ENCODE measurements around the gene IPO7. TPM values are rescaled to one million over a fixed set of nuclear protein-coding genes. Genes with fewer than 3 reads are reported as not detected.

IPO7 gene
- total RNA-seq, 1 experiment from 2014 or later, result 145 TPM

DNA sequence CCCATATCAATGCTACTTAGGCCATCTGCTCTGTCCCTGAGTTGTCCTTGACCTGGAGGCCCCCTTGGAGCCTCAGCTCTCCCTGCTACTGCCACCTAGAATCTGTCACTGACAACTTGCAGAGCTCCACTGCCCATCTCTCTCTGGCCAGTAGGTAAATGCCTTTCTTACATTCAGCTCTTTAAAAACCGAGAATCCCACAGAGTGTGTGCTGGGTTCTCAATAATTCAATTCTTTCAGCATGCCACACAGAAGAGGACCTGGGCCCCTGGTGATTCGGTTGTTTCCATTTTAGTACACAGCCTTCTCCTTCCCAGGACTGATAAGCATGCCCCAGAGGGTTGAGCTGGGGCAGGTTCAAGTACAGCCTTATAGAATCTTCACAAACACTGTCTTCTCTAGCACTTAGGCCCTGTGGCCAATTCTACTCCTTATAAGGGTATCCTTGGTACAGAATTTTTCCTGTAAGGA lies 22.0 kb upstream of the IPO7 start:
- ChIA-PET CTCF (interaction anchor here (0.6 to 2.5 kb wide), 3 partner anchors 23 to 364 kb away, joined by 3 to 9 read pairs (median 3); no protein-coding TSS in a partner anchor), POLR2A (interaction anchor here (0.6 to 4.3 kb wide), 7 partner anchors 23 to 941 kb away, joined by 3 to 59 read pairs (median 5); partner anchors contain the start of genes IPO7, TMEM41B and ZNF143)
- H3K4me1 Mint-ChIP-seq (ENCODE audit: insufficient read depth, unreplicated experiment), result peaks cover 12% of the 10 kb centered on the region
- TF ChIP-seq, protein P1, sequence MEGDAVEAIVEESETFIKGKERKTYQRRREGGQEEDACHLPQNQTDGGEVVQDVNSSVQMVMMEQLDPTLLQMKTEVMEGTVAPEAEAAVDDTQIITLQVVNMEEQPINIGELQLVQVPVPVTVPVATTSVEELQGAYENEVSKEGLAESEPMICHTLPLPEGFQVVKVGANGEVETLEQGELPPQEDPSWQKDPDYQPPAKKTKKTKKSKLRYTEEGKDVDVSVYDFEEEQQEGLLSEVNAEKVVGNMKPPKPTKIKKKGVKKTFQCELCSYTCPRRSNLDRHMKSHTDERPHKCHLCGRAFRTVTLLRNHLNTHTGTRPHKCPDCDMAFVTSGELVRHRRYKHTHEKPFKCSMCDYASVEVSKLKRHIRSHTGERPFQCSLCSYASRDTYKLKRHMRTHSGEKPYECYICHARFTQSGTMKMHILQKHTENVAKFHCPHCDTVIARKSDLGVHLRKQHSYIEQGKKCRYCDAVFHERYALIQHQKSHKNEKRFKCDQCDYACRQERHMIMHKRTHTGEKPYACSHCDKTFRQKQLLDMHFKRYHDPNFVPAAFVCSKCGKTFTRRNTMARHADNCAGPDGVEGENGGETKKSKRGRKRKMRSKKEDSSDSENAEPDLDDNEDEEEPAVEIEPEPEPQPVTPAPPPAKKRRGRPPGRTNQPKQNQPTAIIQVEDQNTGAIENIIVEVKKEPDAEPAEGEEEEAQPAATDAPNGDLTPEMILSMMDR (IDR thresholded peaks at IDR 0.05; ENCODE audit: unreplicated experiment), result no peak
- no peak overlapping the region for H3K4me3 Mint-ChIP-seq (ENCODE audit: unreplicated experiment)
- no peaks in the 10 kb centered on the region for H3K27me3 Mint-ChIP-seq (ENCODE audit: insufficient read depth, unreplicated experiment)
- peaks cover 8% of the 10 kb centered on the region for H3K36me3 Mint-ChIP-seq (ENCODE audit: insufficient read depth, unreplicated experiment)
- peak overlapping the region; percentile 98 for H3K27ac Mint-ChIP-seq (ENCODE audit: low read depth, unreplicated experiment)
- no peaks in the 10 kb centered on the region for H3K9me3 Mint-ChIP-seq (ENCODE audit: unreplicated experiment)
- BruUV-seq (replicated peaks), result no TSS peak
- intact Hi-C loops (cut with micrococcal nuclease), result loop anchor here (5.0 kb wide), 1 partner anchor 210 kb away; the partner anchor contains the start of gene WEE1
- DNase-seq (ENCODE audit: unreplicated experiment), result no peak

GRCh38 chr11:9363954-9364912 lies 20.2 kb upstream of the IPO7 start:
- TF ChIP-seq, protein P1 (IDR thresholded peaks at IDR 0.05; ENCODE audit: unreplicated experiment), result no peak
- CTCF ChIA-PET, result interaction anchor here (0.6 to 2.5 kb wide), 7 partner anchors 17 to 373 kb away, joined by 3 to 9 read pairs (median 4); partner anchors contain the start of gene TMEM41B
- peak; percentile 95 for DNase-seq (ENCODE audit: unreplicated experiment)
- Mint-ChIP-seq H3K4me1 (ENCODE audit: insufficient read depth, unreplicated experiment) (peaks cover 12% of the 10 kb centered on the region), H3K27ac (ENCODE audit: low read depth, unreplicated experiment) (peak overlapping the region; percentile 98), H3K27me3 (ENCODE audit: insufficient read depth, unreplicated experiment) (no peaks in the 10 kb centered on the region), H3K36me3 (ENCODE audit: insufficient read depth, unreplicated experiment) (peaks cover 8% of the 10 kb centered on the region), H3K4me3 (ENCODE audit: unreplicated experiment) (peak overlapping the region; percentile 74), H3K9me3 (ENCODE audit: unreplicated experiment) (no peaks in the 10 kb centered on the region)
- intact Hi-C loops (cut with micrococcal nuclease), result loop anchor here (1.0 to 5.0 kb wide), 3 partner anchors 20 to 208 kb away; partner anchors contain the start of genes IPO7, TMEM41B and WEE1
- TSS peak; percentile 93 for BruUV-seq (replicated peaks)
- POLR2A ChIA-PET, result interaction anchor here (0.6 to 4.3 kb wide), 12 partner anchors 13 to 675 kb away, joined by 3 to 59 read pairs (median 4); partner anchors contain the start of genes IPO7, TMEM41B, WEE1 and ZNF143

DNA sequence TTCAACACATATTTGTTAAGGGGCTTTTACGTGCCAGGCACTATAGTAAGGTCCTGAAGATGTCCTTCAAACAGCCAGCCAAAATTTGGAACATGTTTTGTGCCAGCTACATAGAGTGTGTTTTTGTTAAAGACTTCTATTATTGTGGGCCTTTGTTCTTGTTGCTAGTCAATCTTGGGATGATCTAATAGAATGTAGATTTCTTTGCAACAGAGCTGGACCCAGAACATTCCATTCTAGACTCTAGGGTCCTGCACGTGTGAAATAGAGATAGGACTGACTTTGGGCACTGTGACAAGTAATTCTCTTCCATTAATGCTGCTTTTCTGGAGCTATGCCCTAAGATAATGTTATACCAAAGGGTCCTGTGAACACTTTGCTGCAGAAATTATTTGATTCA lies 16.9 kb upstream of the IPO7 start:
- TF ChIP-seq, protein P1 (IDR thresholded peaks at IDR 0.05; ENCODE audit: unreplicated experiment), result no peak
- Mint-ChIP-seq H3K9me3 (ENCODE audit: unreplicated experiment) (no peaks in the 10 kb centered on the region), H3K27me3 (ENCODE audit: insufficient read depth, unreplicated experiment) (no peaks in the 10 kb centered on the region), H3K4me1 (ENCODE audit: insufficient read depth, unreplicated experiment) (peaks cover 7% of the 10 kb centered on the region), H3K27ac (ENCODE audit: low read depth, unreplicated experiment) (no peak overlapping the region), H3K36me3 (ENCODE audit: insufficient read depth, unreplicated experiment) (peaks cover 8% of the 10 kb centered on the region), H3K4me3 (ENCODE audit: unreplicated experiment) (no peak overlapping the region)
- intact Hi-C loops (cut with micrococcal nuclease), result no loop called here
- no peak for DNase-seq (ENCODE audit: unreplicated experiment)
- BruUV-seq (replicated peaks), result no TSS peak
- ChIA-PET CTCF (no interaction called here), POLR2A (interaction anchor here (0.8 to 1.3 kb wide), 4 partner anchors 17 to 103 kb away, joined by 3 to 4 read pairs (median 4); partner anchors contain the start of genes DENND5A and IPO7)

DNA sequence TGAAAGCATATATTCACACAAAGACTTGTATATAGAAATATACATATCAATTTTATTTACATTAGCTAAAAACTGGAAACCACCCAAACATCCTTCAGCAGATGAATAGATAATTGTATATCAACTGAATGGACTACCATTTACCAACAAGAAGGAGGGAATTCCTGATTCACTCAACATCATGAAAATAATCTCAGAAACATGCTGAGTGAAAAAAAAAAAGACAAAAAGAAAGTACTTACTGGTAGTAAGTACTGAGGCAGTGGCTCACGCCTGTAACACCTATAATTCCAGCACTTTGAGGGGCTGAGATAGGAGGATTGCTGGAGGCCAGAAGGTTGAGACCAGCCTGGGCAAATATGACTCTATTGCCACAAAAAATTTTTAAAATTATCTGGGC lies 7.4 kb upstream of the IPO7 start:
- no peak for DNase-seq (ENCODE audit: unreplicated experiment)
- intact Hi-C loops (cut with micrococcal nuclease), result no loop called here
- H3K9me3 Mint-ChIP-seq (ENCODE audit: unreplicated experiment), result no peaks in the 10 kb centered on the region
- CTCF ChIA-PET, result interaction anchor here (0.6 kb wide), 1 partner anchor 30 kb away, joined by 5 read pairs; no protein-coding TSS in a partner anchor
- H3K36me3 Mint-ChIP-seq (ENCODE audit: insufficient read depth, unreplicated experiment), result no peaks in the 10 kb centered on the region
- TF ChIP-seq, protein P1 (IDR thresholded peaks at IDR 0.05; ENCODE audit: unreplicated experiment), result no peak
- H3K4me1 Mint-ChIP-seq (ENCODE audit: insufficient read depth, unreplicated experiment), result no peaks in the 10 kb centered on the region
- no peaks in the 10 kb centered on the region for H3K27me3 Mint-ChIP-seq (ENCODE audit: insufficient read depth, unreplicated experiment)
- POLR2A ChIA-PET, result interaction anchor here (0.6 to 0.9 kb wide), 3 partner anchors 9 to 32 kb away, joined by 3 to 4 read pairs (median 3); no protein-coding TSS in a partner anchor
- H3K4me3 Mint-ChIP-seq (ENCODE audit: unreplicated experiment), result no peak overlapping the region
- H3K27ac Mint-ChIP-seq (ENCODE audit: low read depth, unreplicated experiment), result no peak overlapping the region
- BruUV-seq (replicated peaks), result no TSS peak

All from MCF 10A (cell line).